ENCODE data around the gene FITM1.
"Not testable (repeated sequence)": the region's sequence is repeated elsewhere in the genome, so short reads cannot be mapped to it uniquely, and the experiment has no call there.

FITM1 gene

DNA sequence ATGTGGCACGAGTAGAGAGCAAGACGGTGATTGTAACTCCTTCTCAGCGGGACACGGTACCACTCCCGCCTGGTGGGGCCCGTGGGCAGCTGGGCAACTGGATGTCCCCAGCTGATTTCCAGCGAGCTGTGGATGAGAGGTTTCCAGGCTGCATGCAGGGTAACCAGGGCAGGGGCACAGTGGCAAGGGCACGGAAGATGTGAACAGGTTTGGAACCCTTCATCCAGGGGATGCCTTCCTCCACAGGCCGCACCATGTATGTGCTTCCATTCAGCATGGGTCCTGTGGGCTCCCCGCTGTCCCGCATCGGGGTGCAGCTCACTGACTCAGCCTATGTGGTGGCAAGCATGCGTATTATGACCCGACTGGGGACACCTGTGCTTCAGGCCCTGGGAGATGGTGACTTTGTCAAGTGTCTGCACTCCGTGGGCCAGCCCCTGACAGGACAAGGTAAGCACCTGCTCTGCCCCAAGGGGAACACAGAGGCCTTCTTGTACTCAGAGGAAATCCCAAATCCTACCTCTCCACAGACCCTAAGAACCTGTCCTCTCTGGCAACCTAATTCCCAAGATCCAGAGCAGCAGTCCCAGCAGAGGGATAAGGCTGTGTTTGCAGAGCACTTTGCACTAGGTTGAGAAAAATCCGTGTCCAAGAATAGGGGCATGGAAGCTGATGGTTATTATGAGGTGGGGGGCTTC is 32.1 kb upstream of the FITM1 start:
- DNase-seq, result no peak

- DNase-seq, result no peak
Observed at GRCh38 chr14:24098927-24099813, 31.3 kb upstream of the FITM1 start.

DNA sequence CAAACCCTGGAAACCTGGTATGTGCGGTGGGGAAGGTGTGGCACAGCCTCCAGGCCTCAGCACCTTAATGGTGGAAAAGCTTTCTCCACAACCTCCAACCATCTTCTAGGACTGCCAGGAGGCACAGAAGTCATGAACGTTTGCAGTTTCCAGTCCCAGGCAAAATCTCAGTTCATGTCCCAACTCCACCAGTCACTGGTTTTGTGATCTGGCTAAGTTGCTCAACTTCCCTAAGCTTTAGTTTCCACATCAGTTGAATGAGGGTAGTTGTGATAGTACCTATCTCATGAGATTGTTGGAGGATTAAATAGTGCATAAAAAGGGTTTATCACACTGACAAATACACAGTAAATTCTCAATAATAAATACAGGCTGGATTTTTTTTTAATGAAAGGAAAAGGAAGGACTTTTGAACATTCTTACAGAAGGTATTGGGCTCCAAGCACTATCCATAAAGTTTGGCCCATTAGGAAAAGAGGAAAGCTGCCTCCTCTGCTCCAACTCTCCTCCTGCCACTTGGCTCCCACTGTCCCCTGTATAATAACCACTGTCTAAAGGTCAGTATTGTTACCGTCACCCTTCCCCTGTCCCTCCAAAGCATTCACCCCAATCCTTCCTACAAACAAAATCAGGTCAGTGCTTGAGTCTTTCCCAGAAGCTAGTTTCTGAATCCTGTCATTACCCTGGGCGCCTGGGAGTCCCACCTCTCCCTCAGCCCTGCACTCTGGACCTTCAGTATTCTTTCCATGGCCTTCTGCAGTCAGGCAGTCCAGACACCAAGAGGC is 30.1 kb upstream of the FITM1 start:
- no peak for DNase-seq

DNA sequence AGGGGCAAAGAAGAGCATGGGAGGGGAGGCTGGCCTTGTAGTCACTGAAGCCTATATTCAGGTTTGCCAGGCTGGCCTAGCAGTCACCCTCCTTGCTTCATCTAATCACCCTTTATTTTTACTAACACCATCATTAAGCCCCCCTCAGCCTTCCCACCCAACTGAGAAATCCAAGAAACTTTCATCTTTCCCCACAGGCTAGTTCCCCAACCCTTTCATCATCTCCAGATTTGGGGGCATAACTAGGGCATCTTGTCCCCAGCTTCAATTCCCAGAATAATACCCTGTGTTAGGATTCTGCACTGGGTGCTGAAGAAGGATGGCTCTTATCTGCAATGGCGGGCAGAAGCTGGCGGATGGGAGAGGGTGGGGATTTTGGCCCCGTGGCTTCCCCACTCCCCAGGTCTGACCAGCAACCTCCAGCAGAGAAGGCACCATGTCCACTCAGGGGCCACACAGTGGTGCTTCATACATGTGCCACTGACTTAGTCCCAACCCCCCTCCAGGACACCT is 29.4 kb upstream of the FITM1 start:
- no peak for DNase-seq

DNA sequence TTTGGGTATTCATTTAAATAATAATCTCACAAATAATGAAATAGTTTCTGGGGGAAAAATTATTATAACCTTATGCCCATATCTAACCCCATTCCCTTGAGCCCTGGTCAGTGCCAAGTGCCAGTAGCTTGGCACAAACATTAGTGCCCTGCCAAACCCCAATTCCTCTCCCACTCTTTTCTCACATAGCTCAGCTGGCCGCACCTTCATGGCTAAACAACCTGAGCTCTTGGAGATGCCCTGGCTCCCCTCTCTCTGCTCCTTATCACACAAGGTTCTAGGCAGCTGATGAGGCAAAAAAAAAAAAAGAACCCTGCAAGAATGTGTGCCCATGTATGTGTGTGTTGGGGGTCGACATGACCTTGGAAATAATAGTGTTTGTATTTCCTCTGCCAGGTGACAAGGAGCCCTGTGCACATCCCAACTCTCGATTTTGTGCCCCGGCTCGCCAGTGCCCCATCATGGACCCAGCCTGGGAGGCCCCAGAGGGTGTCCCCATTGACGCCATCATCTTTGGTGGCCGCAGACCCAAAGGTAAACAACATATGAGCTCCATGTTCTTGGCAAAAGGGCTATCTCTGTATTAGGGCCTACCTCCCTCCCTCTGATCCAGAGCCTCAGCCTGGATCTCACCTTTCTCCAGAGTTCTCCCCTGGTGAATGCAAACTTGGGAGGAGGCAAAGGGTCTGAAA is 28.0 kb upstream of the FITM1 start:
- no peak for DNase-seq

GRCh38 chr14:24103451-24103850 is 27.0 kb upstream of the FITM1 start:
- DNase-seq, result no peak

- not testable (repeated sequence) for DNase-seq
Observed at GRCh38 chr14:24105609-24106239, 24.7 kb upstream of the FITM1 start.

GRCh38 chr14:24106672-24107271 is 23.7 kb upstream of the FITM1 start:
- no peak for DNase-seq

DNA sequence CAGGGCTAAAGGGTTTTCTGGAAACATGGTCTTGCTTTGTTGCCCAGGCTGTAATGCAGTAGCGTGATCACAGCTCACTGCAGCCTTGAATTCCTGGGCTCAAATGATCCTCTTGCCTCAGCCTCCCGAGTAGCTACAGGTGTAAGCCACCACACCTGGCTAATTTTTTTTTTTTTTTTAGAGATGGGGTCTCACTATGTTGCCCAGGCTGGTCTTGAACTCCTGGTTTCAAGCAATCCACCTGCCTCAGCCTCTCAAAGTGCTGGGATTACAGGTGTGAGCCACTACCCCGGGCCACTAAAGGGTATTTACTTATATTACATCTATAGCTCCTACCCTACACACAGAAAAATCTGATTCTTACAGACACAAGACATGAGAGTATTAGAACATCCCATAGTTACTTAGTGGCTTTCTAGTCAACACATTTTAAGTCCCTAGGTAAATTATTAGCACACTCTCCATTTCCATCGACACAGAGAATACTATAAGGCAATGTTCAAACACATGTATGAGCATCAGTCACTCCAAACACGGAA is 22.1 kb upstream of the FITM1 start:
- DNase-seq, result no peak

DNA sequence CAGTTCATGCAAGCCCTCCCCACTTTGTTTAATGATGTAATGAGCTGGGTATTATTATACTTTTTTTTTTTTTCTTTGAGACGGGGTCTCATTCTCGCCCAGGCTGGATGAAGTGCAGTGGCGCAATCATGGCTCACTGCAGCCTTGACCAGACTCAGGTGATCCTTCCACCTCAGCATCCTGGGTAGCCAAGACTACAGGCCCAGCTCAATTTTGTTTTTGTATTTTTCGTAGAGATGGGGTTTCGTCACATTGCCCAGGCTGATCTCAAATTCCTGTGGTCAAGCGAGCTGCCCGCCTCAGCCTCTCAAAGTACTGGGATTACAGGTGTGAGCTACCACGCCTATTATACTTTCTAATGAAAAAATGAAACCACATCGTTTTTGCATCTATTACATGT is 20.4 kb upstream of the FITM1 start:
- DNase-seq, result no peak

GRCh38 chr14:24110523-24110922 is 19.9 kb upstream of the FITM1 start:
- no peak for DNase-seq

- no peak for DNase-seq
Observed at GRCh38 chr14:24113379-24113800, 17.1 kb upstream of the FITM1 start.

GRCh38 chr14:24113801-24114531 is 16.5 kb upstream of the FITM1 start:
- peak; percentile 83 for DNase-seq

- peak; percentile 100 for DNase-seq
Observed at GRCh38 chr14:24114532-24115421, 15.7 kb upstream of the FITM1 start, which contains the start of the genes DCAF11 and NRL. Gene DCAF11, plus strand, starts transcription at chr14:24114777. Its CDS starts 818 bp downstream, at chr14:24115595. Gene NRL, minus strand, starts transcription at chr14:24114949. Its CDS starts 32,101 bp downstream, at chr14:24082848.

DNA sequence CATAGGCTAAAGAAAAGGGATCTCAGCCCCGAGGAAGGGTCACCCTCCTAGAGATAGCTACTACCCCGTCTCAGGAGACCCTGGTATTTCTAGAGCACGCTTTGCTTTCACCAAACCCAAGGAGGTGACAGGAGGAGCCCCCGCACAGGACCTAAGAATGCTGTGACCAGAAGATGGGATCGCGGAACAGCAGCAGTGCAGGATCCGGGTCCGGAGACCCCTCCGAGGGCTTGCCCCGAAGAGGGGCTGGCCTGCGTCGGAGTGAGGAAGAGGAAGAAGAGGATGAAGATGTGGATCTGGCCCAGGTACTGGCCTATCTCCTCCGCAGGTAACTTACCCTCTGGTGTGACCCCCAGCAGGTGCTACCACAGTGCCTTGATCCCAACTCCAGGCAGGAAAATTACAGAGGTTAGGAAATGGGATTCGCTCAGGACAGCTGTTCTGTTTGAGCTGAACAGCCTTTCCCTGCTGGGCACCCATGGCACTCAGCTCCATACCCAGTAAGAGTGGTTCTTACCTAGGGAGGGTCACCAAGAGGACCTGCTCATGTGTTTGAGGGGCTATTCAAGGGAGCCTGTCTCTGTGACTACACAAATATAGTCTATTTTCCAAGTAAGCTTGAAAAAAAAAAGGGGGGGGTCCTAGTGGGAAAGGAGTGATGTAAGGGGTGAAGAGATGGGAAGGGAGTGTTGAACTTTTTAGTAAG is 14.9 kb upstream of the FITM1 start:
- no peak for DNase-seq

DNA sequence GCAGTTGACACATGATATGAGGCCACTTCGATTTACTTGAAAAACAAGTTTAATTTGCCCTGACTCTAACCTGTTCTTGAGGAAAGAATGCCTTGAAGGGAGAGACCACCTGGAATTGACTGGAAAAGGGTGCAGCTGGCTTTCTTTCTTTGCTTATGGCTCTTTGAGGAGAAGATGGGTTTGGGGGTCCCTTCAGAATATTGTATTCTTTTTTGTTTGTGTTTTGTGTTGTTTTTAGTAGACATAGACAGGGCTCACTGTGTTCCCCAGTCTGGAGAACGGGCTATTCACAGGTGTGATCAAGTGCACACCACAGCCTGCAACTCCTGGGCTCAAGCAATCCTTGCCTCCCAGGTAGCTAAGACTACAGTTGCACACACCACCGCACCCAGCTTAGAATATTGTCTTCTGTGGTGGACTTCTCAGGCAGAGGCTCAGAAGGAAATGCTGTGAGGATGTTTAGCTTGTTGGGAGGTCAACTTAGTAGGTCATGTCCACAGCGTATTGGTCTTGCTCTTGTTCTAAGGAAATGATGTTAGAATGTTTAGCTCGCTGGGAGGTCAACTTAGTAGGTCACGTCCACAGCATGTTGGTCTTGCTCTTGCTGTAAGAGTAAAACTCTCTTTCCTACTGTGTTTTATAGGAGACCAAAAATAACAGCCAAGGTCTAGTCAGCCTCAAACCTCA is 14.2 kb upstream of the FITM1 start:
- no peak for DNase-seq

GRCh38 chr14:24117179-24117578 is 13.3 kb upstream of the FITM1 start:
- DNase-seq, result no peak

DNA sequence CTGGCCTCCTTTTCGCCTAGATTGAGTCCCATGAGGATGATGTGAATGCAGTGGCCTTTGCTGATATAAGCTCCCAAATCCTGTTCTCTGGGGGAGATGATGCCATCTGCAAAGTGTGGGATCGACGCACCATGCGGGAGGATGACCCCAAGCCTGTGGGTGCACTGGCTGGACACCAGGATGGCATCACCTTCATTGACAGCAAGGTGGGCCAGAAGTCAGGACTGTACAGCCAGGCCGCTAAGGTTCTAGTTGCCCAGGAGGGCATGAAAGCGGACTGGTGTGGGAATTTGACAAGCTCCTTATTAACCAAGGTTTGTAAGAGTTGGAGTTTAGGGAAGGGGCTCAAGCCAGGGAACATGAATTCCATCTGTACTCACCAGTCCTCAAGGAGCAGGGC is 10.8 kb upstream of the FITM1 start:
- DNase-seq, result no peak
